GM12891 (cell line): ENCODE measurements around the gene LRMDA.

Source experiments
- POLR2A ChIP-seq: IDR thresholded peaks from 2 replicates; pipeline ENCODE4 v1.6.1; 2011; ENCODE audit warnings: low read depth, low read length, control low read depth
- POLR2AphosphoS5 ChIP-seq: IDR thresholded peaks from 2 replicates; pipeline ENCODE4 v1.6.1; 2011; ENCODE audit warnings: low read depth, low read length, control low read depth

GRCh38 chr10:76522547-76522946 is 1091.1 kb downstream of the LRMDA start:
- TF ChIP-seq POLR2AphosphoS5 (no peak), POLR2A (no peak)
